HG03571 (cell line): Measurements from ENCODE around the gene ITGB6.

Experiments
- ATAC-seq: cut with Tn5 transposase; IDR thresholded peaks from one replicate; pipeline ENCODE4 v1.9.1; 2021; ENCODE audit not compliant: unreplicated experiment

The ITGB6 gene

GRCh38 chr2:160222546-160223283 lies 22.6 kb upstream of the ITGB6 start:
- ATAC-seq, result no peak

GRCh38 chr2:160221391-160222276 lies 21.6 kb upstream of the ITGB6 start:
- no peak for ATAC-seq

- no peak for ATAC-seq
Measured at GRCh38 chr2:160220545-160221009, 20.5 kb upstream of the ITGB6 start.

- ATAC-seq, result no peak
Measured at GRCh38 chr2:160220026-160220425, 20.0 kb upstream of the ITGB6 start.

- ATAC-seq, result no peak
Measured at GRCh38 chr2:160214461-160215445, 14.7 kb upstream of the ITGB6 start.

GRCh38 chr2:160213511-160213910 lies 13.4 kb upstream of the ITGB6 start:
- no peak for ATAC-seq

GRCh38 chr2:160210599-160211138 lies 10.6 kb upstream of the ITGB6 start:
- ATAC-seq, result peak; percentile 91

- no peak for ATAC-seq
Measured at GRCh38 chr2:160209516-160209856, 9.4 kb upstream of the ITGB6 start.

- ATAC-seq, result no peak
Measured at GRCh38 chr2:160208655-160209515, 8.8 kb upstream of the ITGB6 start.

- ATAC-seq, result no peak
Measured at GRCh38 chr2:160207804-160208654, 8.0 kb upstream of the ITGB6 start.

GRCh38 chr2:160207271-160207670 lies 7.2 kb upstream of the ITGB6 start:
- ATAC-seq, result no peak

- no peak for ATAC-seq
Measured at GRCh38 chr2:160206436-160206835, 6.4 kb upstream of the ITGB6 start.

GRCh38 chr2:160205505-160205904 lies 5.4 kb upstream of the ITGB6 start:
- ATAC-seq, result no peak

GRCh38 chr2:160203422-160203821 lies 3.4 kb upstream of the ITGB6 start:
- no peak for ATAC-seq

- ATAC-seq, result no peak
Measured at GRCh38 chr2:160203007-160203406, 2.9 kb upstream of the ITGB6 start.

- ATAC-seq, result no peak
Measured at GRCh38 chr2:160201849-160202539, 1.9 kb upstream of the ITGB6 start.

GRCh38 chr2:160200921-160201320 lies 849 bp upstream of the ITGB6 start:
- ATAC-seq, result no peak

GRCh38 chr2:160199053-160199452 lies 1.0 kb downstream of the ITGB6 start:
- no peak for ATAC-seq
